HuH-7 (cell line): Measurements from ENCODE around the gene PTCHD1.
A peak's percentile ranks its signal among the peaks of the same experiment; 100 is the strongest.

Source experiments
- DNase-seq: peaks from one replicate; pipeline ENCODE4 v3.0.0; 2011; ENCODE audit warnings: low spot score

PTCHD1 gene

GRCh38 chrX:23334848-23335599 is at the start of gene PTCHD1:
TSS of gene PTCHD1 (plus strand) at chrX:23334849. CDS start at chrX:23334876, 27 bp downstream.
- no peak for DNase-seq

- no peak for DNase-seq
These were observed 47.9 kb upstream of the PTCHD1 start for GRCh38 chrX:23286731-23287130.

DNA sequence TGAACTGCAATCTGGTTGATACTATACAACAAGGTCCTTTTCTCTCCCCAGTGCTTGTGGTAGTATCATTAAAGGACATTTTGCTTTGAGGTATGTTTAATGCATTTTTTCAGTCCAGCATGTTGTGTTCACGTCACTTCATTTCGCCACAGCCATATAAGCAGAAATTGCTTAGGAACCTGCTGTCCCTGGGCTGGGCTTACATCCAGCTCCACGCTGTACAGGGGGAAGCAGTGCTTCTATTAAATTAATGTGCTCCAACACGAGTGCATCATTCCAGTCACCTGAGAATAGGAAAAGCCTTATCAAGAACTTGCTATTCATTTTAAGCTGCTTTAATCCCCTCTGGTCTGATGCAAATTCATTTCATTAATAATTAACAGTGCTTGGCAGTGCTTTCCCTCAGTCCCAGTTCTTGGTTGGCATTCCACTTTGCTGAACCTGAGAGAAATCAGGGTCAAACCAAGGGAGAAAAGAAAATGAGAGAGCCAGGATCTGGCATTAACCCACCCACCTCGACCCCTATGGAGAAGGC is 47.4 kb upstream of the PTCHD1 start:
- DNase-seq = no peak

GRCh38 chrX:23292354-23292987 is 42.2 kb upstream of the PTCHD1 start:
- no peak for DNase-seq

- DNase-seq = no peak
These were observed 41.5 kb upstream of the PTCHD1 start for GRCh38 chrX:23292988-23293651.

DNA sequence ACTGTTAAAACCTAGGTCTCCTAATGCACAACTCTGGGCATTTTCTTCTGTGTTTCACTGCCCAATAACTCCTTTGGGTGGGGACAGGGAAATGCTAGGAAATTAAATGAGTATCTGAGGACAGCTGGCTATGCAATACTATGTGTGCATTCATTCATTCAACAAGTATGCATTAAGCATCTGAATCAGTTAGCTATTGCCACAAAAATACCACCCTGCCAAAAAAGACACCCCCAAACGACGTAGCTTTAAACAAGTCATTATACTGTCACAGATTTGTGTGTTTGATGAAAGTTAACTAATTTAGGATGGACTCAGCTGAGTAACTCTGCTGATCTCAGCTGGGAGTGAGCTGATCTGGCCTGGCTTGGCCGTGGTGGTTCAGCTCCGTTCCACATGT is 29.8 kb upstream of the PTCHD1 start:
- DNase-seq = no peak

GRCh38 chrX:23311731-23312130 is 22.9 kb upstream of the PTCHD1 start:
- DNase-seq = no peak

DNA sequence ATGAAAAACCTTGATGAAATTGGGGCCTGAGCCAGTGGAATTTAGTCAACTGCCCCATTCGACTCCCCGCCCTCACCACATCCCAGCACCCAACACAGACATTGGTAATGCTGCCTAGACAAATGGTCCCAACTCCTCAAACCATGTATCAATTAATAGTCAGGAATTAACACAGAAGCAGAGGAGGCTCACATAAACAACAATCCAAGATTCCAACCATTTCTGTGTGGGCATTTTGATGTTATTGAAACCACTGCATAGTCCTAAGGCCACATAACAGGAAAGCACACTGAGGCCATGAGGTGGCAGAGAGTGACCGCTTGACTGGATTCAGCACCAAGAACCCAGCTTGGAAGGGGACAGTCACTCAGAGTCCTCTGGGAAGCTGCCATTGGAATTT is 22.5 kb upstream of the PTCHD1 start:
- no peak for DNase-seq

DNA sequence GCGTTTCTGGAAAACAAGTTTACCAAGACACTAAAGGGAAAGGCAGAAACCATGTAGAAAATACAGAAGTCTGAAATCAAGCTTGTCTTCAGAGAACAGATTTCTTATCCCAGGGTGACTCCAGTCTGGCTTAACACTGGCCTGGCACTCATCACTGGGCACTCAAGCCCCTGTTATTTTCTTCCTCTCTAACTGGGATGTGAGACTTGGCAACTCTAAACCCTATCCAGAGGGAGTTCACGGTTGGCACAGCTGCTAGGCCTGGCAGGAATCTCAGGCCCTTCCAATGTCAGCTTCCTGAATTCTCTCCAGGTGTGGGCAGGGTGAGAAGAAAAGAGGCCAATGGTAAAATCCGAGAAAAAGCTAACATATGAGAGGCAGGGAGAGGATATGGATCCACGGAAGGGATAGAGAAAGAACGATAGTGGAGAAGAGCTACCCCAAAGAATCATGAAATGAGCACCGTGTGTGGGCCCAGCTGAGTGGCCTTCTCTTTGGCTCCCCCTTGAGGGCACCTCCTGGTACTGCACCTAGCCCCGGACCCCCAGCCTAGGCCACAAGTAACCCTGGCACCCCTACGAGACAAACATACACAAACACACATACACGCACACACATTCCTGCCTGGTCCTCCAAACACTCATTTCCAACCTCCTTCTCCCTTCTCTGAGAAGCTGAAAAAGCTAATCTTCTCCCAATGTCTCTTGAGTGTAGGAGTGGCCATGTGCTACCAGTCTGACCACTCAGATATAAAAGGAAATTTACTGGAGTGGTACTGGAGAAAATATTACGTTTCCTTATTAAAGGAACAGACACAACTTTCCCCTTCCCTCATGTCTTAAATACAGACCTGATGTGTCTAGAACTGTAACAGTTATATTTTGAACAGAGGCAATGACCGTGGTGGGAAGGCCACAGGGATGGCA is 16.6 kb upstream of the PTCHD1 start:
- DNase-seq = peak; percentile 29

GRCh38 chrX:23327104-23327503 is 7.5 kb upstream of the PTCHD1 start:
- DNase-seq = no peak

DNA sequence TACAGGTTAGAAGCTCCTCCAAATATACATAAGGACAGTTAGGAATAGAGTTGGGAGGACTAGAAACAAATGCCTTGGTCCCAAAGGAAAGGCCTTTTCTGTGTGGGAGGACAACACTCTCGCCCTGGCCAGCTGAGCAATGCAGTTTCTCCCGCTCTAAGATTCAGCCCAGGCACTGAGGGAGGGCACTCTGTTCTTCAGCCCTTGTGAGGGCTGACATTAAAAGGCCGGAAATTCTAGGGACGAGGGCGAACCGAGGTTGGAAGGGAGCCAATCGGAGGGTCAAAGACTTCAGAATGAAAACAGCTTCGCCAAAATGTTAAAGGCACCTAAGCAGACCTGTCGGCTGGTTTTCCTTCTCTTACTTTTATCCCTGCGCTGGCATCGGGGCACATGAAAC is 2.9 kb upstream of the PTCHD1 start:
- no peak for DNase-seq

GRCh38 chrX:23332101-23332887 is 2.4 kb upstream of the PTCHD1 start:
- no peak for DNase-seq

GRCh38 chrX:23332888-23333821 is 1.5 kb upstream of the PTCHD1 start:
- no peak for DNase-seq

GRCh38 chrX:23333842-23334520 is 668 bp upstream of the PTCHD1 start:
- DNase-seq = no peak

- no peak for DNase-seq
These were observed 165 bp upstream of the PTCHD1 start for GRCh38 chrX:23334521-23334847.

DNA sequence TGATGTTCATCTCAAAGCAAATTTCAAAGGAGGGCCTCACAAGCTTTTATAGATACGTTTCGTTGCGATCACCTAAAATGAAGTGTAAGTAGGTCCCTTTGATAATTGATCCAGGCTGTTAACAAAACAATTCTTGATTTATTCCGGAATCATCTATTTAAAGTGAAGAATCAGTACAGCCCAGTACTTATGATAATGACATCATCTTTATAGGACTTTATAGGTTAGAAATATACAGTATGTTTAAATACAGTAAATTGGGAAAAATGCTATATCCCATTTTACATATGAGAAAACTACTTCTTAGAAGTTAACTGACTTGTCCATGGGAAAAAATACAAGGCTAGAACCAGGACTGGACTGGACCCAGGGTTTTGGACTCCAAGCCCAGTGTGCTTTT is 3.7 kb downstream of the PTCHD1 start:
- DNase-seq = no peak

GRCh38 chrX:23341452-23341851 is 6.8 kb downstream of the PTCHD1 start:
- no peak for DNase-seq

- DNase-seq = peak; percentile 27
These were observed 9.7 kb downstream of the PTCHD1 start for GRCh38 chrX:23344238-23344903.

- no peak for DNase-seq
These were observed 10.2 kb downstream of the PTCHD1 start for GRCh38 chrX:23344904-23345271.
